Measurements from ENCODE around the gene WDR31.

The WDR31 gene

DNA sequence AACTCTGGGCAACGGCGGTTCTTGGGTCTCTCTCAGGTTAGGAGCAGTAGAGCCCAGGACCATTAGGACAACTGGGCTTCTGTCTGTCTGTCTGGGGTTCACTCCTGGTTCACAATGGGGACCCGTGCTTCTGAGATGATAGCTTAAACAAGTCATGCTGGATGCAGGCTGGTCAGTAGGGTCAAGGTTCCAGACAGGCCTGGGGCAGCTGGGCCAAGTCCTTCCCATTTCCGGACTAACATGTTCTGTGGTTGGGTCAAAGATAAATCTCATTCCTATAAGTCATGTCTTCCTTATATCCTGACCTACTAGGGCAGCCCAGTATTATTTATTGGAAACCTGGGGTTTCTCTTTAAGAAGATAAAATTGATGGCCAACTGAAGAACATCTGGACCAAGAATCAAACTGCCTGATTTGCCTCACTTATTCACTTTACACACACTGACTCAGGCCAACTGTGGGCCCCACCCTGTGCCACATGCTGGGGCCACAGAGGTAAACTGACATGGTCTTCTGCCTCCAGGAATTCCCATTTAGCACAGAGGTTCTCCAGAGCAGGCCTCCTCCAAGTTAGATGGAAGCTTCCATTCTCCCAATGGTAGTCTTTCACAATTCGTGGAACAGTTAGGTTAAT lies 28.4 kb upstream of the WDR31 start:
- DNase-seq: peak; percentile 47

DNA sequence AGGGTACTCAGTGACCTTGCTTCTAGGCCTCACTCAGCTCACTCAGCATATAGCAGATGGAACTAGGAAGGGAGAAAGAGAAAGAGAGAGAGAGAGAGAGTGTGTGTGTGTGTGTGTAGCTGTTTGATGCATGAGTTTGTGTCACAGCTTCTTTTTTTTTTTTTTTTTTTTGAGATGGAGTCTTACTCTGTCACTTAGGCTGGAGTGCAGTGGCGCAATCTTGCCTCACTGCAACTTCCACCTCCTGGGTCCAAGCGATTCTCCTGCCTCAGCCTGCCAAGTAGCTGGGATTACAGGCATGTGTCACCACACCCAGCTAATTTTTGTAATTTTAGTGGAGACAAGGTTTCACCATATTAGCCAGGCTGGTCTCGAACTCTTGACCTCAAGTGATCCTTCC lies 25.6 kb upstream of the WDR31 start:
- DNase-seq: peak; percentile 37

DNA sequence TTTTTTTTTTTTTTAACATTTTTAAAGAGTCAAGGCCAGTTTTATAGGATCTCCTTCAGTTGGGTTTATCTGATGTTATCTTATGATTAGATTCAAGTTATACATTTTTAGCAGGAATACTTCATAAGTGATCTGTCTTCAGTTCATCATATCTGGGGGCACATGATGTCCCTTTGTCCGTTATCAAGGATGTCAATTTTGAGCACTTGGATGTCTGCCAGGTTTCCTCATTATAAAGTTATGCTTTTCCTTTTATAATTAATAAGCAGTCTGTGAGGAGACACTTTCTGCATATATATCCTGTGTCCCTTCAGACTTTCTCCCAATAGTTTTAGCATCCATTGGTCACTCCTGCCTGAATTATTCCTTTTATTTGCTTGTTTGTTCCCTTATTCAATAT lies 24.9 kb upstream of the WDR31 start:
- DNase-seq: peak; percentile 69

DNA sequence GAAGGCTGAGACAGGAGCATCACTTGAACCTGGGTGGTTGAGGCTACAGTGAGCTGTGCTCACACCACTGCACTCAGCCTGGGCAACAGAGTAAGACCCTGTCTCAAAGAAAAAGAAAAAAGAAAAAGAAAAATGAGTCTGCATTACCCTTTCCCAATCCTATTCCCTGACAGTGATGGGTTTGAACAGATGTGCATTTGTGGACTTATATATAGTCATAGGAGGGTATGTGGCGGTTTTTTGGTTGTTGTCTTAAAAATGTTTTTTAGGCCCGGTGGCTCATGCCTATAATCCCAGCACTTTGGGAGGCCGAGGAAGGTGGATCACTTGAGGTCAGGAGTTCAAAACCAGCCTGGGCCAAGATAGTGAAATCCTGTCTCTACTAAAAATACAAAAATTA lies 23.3 kb upstream of the WDR31 start:
- DNase-seq: no peak

DNA sequence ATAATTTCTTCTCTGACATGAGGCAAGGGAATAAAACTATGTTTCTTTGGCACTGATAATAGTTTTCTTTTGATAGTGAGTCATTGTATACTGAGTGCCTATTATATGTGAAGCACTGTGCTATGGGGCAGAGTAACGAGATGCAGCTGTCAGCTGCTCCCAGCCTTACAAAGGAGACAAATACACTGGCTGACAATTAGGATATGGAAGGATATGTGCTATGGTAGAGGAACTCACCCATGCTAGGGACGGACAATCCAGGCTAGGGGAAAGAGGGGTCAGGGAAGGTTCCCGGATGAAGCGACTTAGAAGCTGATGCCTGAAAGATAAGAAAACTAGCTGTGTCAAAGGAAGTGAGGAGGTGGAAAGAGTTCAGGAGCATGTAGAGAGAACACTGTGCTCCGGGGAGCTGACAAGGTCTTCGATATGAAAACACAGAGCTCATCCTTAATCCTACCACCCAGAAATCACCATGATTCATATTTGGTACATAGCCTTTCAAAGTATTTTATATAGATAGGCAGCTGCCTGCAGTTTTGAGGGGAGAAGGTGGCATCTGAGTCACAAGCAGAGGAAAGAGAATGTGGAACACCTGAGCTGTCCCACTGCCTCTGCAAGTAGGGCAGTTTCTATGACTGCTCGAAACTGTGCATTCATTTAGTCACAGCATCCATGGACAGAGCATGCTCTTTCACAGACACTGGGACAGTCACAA lies 21.4 kb upstream of the WDR31 start:
- no peak for DNase-seq

DNA sequence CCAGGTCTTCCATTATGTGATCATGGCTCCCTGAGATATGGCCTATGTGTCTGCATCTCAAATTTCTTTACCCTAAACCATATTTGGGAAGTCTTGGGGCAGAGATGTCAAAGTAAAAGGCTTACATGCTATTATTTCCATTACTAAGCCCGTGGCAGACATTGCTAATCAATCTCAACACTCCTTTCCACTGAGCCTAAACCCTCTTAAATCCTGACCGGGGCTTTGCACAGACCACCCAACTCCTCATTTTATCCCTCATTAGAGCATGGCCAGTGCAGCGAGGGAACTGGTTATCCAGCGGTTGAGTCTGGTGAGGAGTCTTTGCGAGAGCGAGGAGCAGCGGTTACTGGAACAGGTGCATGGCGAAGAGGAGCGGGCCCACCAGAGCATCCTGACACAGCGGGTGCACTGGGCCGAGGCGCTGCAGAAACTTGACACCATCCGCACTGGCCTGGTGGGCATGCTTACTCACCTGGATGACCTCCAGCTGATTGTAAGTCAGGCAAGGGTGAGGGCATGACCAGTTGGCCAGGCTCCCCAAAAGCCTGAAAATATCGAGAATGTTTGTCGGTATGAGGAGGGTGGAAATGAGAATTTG lies 20.3 kb upstream of the WDR31 start:
- no peak for DNase-seq

DNA sequence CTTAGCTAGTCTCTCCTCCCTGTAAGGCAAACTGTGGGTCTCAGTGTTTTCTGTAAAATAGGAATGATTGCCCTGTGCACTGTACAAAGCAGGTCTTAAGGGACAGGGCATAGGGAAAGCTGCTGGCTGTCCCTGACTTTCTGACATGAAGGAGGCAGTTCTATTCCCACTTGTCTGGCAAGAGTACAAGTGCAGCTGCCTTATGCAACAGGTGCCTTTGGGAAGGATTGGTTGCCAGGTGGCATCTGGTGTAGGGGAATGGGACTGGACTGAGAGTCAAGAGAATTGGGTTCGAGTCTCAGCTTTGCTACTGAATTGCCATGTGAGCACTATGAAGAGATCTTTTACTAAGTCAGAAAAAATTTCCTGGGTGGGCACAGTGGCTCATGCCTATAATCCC lies 19.3 kb upstream of the WDR31 start:
- no peak for DNase-seq

DNA sequence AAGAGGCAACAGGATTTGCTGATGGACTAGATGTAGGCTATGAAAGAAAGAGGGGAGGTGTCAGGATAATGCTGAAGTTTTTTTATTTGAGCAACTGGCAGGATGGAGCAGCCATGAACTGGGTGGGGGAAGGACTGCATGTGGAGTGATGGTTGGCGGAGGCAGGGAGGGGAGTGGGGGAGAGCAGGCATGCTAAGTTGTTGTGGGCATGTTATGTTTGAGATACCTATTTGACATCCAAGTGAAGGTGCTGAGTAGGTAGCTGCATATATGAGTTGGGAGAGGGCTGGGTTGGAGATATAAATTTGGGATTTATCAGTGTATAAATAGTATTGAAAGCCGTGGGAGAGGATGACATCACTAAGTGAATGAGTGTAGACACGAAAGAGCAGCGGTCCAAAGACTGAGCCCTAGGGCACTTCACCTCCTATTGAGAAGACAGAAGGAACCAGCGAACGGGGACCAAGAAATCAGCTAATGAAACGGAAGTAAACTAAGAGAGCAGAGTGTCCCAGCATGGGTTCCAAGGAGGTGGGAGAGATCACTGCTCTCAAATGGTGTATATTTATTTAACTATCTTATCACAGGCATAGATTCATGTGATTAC lies 16.7 kb upstream of the WDR31 start:
- DNase-seq: no peak

DNA sequence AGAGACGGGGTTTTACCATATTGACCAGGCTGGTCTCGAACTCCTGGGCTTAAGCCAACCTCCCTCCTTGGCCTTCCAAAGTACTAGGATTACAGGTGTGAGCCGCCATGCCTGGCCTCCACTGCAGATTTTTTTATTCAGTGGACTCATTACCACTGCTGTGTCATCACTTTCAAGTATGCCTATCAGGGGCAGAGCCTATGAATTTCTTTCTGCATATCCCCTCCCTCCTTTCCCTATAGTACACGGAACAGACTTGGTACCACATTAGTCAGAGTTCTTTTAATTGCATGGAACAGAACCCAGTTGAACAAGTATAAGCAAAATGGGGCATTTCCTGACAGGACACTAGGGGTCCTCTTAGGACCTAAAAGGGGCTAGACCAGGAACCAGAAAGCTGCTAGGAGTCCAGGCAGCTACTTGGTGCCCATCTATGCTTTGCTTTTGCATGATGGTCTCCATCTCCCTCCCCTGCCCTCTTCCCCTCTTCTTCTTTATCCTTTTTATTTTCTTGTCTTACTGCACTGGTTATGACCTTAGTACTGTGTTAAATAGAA lies 15.0 kb upstream of the WDR31 start:
- DNase-seq: peak; percentile 69

DNA sequence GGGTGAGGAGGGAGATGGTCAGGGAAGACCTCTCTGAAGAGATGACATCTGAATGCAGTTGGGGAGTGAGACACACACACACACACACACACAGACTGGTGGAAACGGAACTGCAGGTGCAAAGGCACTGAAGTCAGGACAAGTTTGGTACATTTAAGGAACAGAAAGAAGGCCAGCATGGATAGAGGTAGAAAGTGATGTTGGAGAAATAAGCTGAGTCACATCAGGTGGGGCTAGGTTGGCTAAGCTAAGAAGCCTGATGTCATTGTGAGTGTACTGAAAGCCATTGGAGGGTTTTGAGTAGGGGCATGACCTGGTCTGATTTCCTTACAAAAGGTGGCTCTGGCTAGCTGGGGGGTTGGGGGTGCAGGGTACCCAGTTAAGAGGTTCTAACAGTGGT lies 12.3 kb upstream of the WDR31 start:
- DNase-seq: peak; percentile 28

DNA sequence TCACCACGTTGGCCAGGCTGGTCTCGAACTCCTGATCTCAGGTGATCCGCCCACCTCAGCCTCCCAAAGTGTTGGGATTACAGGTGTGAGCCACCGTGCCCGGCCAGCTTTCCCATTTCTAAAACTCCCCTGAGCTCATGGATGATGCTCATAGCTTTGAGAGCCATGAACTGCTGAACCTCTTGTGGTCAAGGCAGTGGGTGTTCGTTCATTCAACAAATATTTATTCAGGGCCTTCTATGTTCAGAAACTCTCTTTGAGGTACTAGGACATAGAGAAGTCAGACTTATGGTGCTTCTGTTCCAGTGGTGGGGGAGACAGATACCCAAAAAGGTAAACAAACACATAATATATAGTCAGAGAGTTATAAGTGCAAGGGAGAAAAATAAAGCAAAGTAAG lies 11.9 kb upstream of the WDR31 start:
- no peak for DNase-seq

DNA sequence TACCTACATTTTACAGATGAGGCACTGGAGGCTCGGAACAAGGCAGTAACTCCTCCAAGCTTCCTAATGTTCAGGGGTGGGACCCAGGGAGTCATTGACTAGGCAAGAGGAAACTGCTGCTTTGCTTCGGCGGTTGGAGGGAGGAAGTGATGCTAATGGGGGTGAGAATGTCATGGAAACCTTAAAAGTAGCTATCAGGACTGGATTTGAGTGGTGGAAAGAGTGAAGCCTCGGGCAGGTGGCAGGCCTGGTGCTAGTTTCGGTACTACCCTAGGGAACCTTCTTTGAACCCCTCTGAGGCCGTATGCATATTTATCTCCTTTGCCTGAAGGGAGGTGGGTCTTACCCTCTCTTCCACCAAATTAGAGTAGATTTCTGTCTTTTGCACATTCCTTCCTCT lies 10.9 kb upstream of the WDR31 start:
- peak; percentile 85 for DNase-seq

DNA sequence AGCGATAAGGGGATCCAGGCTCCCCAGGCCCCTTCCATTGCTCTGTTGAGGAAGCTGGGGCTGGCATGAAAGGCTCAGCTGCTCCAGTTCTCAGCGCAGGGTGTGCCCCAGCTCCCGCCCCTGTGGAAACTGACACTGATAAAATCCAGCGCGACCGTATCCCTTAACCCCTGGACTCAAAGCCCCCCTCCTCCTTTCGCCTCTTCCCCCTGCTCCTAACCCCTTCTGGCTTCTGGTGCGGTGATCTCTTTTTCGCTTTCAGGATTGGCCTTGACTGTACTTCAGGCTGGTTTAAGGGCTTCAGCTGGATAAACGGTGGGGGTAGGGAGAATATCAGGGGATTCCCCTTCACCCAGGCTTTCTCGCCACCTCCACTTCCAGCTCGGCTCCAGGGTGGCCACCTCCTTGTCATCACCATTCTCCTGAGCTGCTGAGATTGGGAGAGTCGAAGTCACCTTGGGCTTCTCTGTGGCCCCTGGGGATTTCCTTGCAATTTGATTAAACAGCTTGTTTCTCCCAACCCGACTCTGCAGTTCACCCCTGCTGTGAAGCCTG lies 10.1 kb upstream of the WDR31 start:
- DNase-seq: peak; percentile 57

DNA sequence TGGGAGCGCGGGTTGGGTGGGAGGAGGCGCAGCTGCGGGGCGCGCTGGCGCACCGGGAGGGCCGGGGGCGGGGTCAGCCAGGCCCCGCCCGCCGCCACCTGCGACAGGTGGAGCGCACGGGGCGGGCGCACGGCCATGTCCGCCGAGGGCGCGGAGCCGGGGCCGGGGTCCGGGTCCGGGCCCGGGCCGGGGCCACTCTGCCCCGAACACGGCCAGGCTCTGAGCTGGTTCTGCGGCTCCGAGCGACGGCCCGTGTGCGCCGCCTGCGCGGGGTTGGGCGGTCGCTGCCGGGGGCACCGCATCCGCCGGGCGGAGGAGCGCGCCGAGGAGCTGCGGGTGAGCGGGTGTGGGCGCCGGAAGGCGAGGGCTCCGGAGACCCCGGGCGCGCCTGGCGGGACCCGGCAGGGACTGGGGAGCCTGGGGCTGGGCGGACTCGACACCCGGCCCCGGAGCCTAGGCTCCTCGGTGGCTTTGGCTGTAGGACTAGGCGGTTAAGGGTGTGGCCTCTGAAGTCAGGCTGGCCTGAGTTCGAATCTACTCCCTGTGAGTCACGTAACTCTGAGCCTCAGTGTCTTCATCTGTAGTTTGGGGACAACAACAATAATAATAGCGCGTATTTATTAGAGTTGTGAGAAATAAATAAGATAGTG lies 9.5 kb upstream of the WDR31 start, which contains the start of gene BSPRY:
Gene BSPRY (plus strand): TSS at position 97 of the 650 bp plus-strand sequence. CDS start 39 bp downstream, at position 136.
- DNase-seq: peak; percentile 76

DNA sequence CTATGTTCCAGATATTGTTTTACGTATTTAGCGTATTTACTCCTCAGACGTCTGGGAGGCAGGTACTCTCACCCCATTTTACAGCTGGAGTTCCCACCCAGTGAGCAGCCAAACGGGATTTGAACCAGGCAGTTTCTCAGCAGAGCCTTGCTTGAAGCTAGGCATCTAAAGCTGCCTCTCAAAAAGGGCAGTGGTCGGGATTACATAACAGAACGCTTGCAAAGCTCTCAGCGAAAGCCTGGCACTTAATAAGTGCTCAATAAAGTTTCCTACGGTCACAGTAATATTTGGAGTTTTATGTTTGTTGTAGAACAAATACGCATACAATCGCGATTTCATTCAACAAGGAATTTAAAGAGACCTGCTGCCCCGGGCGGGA lies 9.0 kb upstream of the WDR31 start:
- peak; percentile 55 for DNase-seq

DNA sequence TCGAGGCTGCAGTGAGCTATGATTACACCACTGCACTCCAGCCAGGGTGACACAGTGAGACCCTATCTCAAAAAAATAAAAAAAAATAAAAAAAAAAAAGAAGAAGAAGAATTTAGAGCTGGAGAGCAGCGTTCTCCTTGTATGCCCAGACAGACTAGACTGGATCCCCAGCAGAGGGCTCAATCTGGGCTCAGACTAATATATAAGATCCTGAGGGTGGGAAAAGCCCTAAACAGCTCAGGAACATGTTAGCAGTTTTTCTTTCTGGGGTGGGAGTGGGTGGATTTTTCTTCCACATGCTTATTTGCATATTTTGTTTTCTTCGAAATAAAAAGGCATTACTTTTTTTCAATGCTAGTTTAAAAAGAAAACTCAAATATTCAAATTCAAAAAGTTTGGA lies 8.4 kb upstream of the WDR31 start:
- peak; percentile 51 for DNase-seq

DNA sequence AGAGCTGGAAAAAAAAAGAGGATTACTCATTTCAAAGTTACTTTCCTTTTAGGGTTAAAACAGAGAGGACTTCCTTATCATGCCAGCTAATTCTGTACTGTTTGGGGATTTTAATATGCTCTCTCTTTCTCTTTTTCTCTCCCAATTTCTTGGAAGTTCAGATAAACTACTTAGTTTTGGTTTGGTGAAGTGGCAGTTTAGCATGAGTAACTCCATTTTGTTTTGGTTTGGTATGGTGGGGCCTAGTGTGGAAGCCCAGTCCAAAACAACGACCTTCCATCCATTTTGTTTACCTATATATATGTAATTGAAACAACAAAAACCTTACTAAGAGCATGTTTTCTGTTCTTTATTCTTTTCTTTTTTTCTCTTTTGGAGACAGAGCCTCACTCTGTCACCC lies 5.6 kb upstream of the WDR31 start:
- no peak for DNase-seq

DNA sequence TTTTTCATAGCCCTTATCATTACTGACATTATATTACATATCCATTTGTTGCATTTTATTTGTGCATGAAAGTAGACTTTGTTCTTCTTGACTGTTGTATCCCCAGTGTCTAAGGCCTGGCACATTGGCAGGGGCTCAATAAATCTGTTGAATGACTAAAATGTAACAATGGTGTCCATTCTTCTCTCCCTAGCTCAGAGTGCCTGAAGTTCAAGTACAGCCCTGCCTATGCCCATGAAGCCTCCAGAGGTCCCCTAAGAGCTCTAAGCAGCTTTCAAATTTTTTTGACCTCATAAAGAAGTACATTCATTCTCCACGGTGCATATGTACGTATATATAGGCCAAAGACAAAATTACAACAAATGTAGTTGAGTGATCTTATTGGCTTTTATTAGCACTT lies 5.1 kb upstream of the WDR31 start:
- peak; percentile 59 for DNase-seq

DNA sequence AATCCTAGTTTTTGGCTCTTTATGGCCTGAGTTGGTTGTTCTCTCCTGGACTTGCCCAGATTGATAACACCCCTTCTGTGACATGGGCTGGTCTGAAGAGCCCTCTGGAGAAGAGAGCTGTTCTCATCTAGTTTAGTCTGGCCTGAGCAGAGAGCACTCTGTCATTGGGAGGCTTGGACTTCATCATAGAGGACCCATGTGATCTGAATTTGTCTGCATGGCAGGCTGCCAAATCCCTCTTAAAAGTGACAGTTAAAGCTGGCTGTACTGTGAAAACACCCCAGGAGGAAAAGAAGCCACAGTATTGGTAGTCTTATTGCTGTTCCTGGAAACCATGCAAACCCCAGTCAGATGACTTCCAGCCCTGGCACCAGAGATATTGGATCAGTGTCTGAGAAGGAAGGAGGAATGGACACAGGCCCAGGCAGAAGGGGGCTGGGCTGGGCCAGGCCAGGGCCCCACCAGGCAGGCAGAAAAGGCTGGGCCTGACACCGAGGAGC lies 3.7 kb upstream of the WDR31 start:
- DNase-seq: peak; percentile 98

DNA sequence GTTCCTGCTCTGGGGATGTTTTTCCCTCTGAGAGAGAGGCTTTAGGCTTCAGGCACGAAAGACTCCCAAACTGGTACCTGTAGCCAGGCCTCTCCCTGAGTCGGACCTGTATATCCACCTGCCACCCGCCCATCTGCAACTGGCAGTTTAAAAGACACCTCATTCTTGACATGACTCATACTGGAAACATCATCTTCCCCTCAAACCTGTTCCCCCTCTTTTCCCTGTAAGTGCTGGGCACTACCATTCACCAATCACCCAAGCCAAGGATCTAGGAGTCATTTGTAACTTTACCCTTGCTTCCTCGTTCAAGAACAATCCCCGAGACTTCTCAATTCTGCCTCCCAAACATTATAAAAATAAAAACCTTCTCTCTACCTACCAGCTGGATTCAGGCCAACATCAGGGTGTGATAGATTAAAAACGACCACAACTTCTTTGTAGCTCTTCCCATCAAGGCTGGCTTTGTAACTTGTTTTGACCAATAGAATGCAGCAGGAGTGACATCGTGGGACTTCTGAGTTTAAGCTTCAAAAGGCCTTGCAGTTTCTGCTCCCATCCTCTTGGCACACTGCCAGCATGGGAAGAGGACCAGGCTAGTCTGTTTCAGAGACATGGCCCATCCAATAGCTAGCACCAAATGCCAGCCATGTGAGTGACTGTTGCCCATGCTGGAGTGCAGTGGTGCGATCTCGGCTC lies 1.8 kb upstream of the WDR31 start:
- peak; percentile 91 for DNase-seq

DNA sequence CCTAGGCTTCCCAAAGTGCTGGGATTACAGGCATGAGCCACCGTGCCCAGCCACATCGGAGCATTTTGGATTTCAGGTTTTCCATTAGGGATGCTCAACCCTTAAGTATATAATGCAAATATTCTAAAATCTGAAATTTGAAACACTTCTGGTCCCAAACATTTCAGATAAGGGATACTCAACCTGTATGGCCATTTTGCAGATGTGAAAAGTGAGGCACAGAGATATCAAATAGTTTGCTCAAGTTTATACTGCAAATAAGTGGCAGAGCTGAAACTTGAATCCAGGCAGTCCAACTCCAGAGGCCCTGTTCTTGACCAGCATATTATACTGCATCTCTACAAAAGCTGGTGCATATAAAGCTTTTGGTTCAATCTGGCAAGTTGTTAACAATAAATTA lies 2.4 kb downstream of the WDR31 start:
- DNase-seq: no peak

DNA sequence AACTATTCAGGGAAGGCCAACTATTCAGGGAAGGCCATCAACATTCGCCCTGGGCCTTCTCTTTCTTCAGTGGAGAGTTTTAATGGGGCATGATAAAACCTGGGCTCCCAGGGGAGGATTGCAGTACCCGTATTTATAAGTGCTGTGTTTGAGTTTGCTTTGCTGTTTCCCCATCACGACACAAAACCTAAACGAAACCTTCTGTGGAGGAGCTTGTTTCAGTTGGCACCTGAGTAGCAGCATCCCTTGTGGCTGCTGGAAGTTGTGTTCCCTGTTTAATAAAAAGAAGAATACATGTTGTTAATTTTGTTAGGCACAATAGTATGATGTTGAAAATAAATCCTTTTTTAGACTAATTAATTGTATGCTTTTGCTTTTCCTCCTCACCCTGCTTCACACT lies 8.3 kb downstream of the WDR31 start:
- DNase-seq: no peak

All from hematopoietic multipotent progenitor cell treated with erythropoietin and hydrocortisone succinate and interleukin-3 and kit ligand, for 4 days (in vitro differentiated cells).